Measurements from ENCODE around the gene CC2D1B. TPM values are rescaled to one million over a fixed set of nuclear protein-coding genes. Genes with fewer than 3 reads are reported as not detected.

CC2D1B gene
- total and polyA plus RNA-seq, 9 of the 15 experiments (the other 6 are each of a cell fraction or from before 2014, with no cell fraction given), result 1.2 to 33.6 (median 25.5) TPM

DNA sequence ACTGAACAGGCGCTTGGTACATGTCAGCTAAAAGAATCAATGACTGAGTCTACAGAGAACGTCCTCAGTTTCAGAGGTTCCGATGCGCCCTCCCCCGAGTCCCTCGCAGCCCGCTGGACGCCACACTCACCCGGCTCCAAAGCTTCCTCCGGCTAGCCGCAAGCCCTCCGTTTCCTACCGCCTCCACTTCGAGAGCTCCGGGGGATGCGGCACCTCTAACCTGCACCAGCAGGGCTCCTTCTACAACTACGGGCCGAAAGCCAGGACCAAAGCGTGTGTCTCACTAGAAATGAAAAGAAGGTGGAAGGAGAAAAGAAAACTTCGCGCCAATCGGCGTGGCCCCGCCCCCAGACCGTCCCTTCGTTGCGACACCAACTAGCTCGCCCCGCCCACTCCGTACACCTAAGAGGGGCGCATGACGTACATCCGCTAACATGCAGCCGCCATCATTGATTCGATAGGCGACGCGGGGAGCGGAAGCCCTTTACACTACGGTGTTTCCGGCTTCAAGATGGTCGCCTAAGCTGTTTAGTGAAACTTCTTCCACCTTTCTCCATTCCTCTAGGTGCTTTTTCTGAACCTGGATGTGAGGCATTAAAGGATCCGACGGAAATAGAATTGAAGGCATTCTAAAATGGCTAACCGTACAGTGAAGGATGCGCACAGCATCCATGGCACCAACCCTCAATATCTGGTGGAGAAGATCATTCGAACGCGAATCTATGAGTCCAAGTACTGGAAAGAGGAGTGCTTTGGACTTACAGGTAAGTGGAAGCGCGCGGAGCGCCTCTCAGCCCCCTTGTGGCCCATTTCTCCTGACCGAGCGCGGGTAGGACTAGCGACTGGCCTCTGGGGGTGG lies 38.3 kb upstream of the CC2D1B start, which contains the start of the genes ORC1 and PRPF38A (continued):
- TF ChIP-seq, protein P1, sequence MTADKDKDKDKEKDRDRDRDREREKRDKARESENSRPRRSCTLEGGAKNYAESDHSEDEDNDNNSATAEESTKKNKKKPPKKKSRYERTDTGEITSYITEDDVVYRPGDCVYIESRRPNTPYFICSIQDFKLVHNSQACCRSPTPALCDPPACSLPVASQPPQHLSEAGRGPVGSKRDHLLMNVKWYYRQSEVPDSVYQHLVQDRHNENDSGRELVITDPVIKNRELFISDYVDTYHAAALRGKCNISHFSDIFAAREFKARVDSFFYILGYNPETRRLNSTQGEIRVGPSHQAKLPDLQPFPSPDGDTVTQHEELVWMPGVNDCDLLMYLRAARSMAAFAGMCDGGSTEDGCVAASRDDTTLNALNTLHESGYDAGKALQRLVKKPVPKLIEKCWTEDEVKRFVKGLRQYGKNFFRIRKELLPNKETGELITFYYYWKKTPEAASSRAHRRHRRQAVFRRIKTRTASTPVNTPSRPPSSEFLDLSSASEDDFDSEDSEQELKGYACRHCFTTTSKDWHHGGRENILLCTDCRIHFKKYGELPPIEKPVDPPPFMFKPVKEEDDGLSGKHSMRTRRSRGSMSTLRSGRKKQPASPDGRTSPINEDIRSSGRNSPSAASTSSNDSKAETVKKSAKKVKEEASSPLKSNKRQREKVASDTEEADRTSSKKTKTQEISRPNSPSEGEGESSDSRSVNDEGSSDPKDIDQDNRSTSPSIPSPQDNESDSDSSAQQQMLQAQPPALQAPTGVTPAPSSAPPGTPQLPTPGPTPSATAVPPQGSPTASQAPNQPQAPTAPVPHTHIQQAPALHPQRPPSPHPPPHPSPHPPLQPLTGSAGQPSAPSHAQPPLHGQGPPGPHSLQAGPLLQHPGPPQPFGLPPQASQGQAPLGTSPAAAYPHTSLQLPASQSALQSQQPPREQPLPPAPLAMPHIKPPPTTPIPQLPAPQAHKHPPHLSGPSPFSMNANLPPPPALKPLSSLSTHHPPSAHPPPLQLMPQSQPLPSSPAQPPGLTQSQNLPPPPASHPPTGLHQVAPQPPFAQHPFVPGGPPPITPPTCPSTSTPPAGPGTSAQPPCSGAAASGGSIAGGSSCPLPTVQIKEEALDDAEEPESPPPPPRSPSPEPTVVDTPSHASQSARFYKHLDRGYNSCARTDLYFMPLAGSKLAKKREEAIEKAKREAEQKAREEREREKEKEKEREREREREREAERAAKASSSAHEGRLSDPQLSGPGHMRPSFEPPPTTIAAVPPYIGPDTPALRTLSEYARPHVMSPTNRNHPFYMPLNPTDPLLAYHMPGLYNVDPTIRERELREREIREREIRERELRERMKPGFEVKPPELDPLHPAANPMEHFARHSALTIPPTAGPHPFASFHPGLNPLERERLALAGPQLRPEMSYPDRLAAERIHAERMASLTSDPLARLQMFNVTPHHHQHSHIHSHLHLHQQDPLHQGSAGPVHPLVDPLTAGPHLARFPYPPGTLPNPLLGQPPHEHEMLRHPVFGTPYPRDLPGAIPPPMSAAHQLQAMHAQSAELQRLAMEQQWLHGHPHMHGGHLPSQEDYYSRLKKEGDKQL (CRISPR knock-in tag; IDR thresholded peaks at IDR 0.05; ENCODE audit: borderline replicate concordance), result no peak
- TF ChIP-seq, protein P2, sequence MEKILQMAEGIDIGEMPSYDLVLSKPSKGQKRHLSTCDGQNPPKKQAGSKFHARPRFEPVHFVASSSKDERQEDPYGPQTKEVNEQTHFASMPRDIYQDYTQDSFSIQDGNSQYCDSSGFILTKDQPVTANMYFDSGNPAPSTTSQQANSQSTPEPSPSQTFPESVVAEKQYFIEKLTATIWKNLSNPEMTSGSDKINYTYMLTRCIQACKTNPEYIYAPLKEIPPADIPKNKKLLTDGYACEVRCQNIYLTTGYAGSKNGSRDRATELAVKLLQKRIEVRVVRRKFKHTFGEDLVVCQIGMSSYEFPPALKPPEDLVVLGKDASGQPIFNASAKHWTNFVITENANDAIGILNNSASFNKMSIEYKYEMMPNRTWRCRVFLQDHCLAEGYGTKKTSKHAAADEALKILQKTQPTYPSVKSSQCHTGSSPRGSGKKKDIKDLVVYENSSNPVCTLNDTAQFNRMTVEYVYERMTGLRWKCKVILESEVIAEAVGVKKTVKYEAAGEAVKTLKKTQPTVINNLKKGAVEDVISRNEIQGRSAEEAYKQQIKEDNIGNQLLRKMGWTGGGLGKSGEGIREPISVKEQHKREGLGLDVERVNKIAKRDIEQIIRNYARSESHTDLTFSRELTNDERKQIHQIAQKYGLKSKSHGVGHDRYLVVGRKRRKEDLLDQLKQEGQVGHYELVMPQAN (IDR thresholded peaks at IDR 0.05; ENCODE audit: borderline replicate concordance), result peak; percentile 69
- TF ChIP-seq CHD1 (IDR thresholded peaks at IDR 0.05; ENCODE audit: low read length), result peak; percentile 96
- TF ChIP-seq PURB (CRISPR knock-in tag; IDR thresholded peaks at IDR 0.05; ENCODE audit: low read depth), result no peak
- no peak for TF ChIP-seq SETDB1 (IDR thresholded peaks at IDR 0.05; ENCODE audit: low read length)
- no peak for TF ChIP-seq MIER1 (IDR thresholded peaks at IDR 0.05; ENCODE audit: low read depth)
- TF ChIP-seq KAT8 (IDR thresholded peaks at IDR 0.05; ENCODE audit: low read depth), result peak; percentile 89; the same call in 1 of the 2 replicates
- TF ChIP-seq E2F4 (CRISPR knock-in tag; IDR thresholded peaks at IDR 0.05; ENCODE audit: low read depth), result peak; percentile 83; the same call in 1 of the 2 replicates
- TF ChIP-seq ZNF384 (IDR thresholded peaks at IDR 0.05; ENCODE audit: low read depth, low read length), result no peak
- TF ChIP-seq HMGN3 (IDR thresholded peaks at IDR 0.05; ENCODE audit: borderline replicate concordance, extremely low read depth, insufficient read length, low read depth, low read length), result peak; percentile 49
- TF ChIP-seq THRAP3 (IDR thresholded peaks at IDR 0.05; ENCODE audit: borderline replicate concordance), result 0 out of 2 replicates have a peak, but pooled peaks have one; percentile 84
- no peak for TF ChIP-seq ZNF668 (CRISPR knock-in tag; IDR thresholded peaks at IDR 0.05)
- TF ChIP-seq, protein P3, sequence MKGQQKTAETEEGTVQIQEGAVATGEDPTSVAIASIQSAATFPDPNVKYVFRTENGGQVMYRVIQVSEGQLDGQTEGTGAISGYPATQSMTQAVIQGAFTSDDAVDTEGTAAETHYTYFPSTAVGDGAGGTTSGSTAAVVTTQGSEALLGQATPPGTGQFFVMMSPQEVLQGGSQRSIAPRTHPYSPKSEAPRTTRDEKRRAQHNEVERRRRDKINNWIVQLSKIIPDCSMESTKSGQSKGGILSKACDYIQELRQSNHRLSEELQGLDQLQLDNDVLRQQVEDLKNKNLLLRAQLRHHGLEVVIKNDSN (CRISPR knock-in tag; IDR thresholded peaks at IDR 0.05), result peak; percentile 63; the same call in 1 of the 2 replicates
- TF ChIP-seq ZNF707 (CRISPR knock-in tag; conservative IDR thresholded peaks at IDR 0.05), result no peak
- TF ChIP-seq BRCA1 (IDR thresholded peaks at IDR 0.05), result no peak
- no peak for TF ChIP-seq BRCA1 (CRISPR knock-in tag; IDR thresholded peaks at IDR 0.05)
